ENCODE results near the gene PKD1.

The PKD1 gene

GRCh38 chr16:2084895-2085625, 50.6 kb downstream of the PKD1 start:
- Histone ChIP-seq H3K4me3 (ENCODE audit: low read length in 2 of 2) (no peak overlapping the region), H3K9ac (ENCODE audit: low read length in 2 of 2) (no peak overlapping the region), H3K9me3 (ENCODE audit: control insufficient read depth in 2 of 2, low read length in 2 of 2) (no peaks in the 10 kb centered on the region), H3K36me3 (ENCODE audit: control insufficient read depth in 2 of 2, insufficient read depth in 2 of 2, low read length in 2 of 2) (peaks cover 7 to 28% of the 10 kb centered on the region in 2 donors), H3K27me3 (ENCODE audit: control insufficient read depth in 1 of 2, insufficient read depth in 2 of 2, low read length in 2 of 2) (no peaks in the 10 kb centered on the region), H3K27ac (ENCODE audit: low read length) (peak overlapping the region; percentile 24), H3K4me1 (ENCODE audit: control insufficient read depth, insufficient read depth, low read length) (peaks cover 38% of the 10 kb centered on the region)

GRCh38 chr16:2083876-2084780, 51.6 kb downstream of the PKD1 start:
- no peak overlapping the region for H3K9ac ChIP-seq (ENCODE audit: low read length in 2 of 2)
- H3K4me3 ChIP-seq (ENCODE audit: low read length in 2 of 2): no peak overlapping the region
- H3K27ac ChIP-seq (ENCODE audit: low read length): peak overlapping the region; percentile 24
- H3K9me3 ChIP-seq (ENCODE audit: control insufficient read depth in 2 of 2, low read length in 2 of 2): no peaks in the 10 kb centered on the region
- H3K36me3 ChIP-seq (ENCODE audit: control insufficient read depth in 2 of 2, insufficient read depth in 2 of 2, low read length in 2 of 2): peaks cover 11 to 29% of the 10 kb centered on the region in 2 donors
- H3K27me3 ChIP-seq (ENCODE audit: control insufficient read depth in 1 of 2, insufficient read depth in 2 of 2, low read length in 2 of 2): no peaks in the 10 kb centered on the region
- H3K4me1 ChIP-seq (ENCODE audit: control insufficient read depth, insufficient read depth, low read length): peaks cover 37% of the 10 kb centered on the region

- no peaks in the 10 kb centered on the region for H3K27me3 ChIP-seq (ENCODE audit: control insufficient read depth in 1 of 2, insufficient read depth in 2 of 2, low read length in 2 of 2)
- no peaks in the 10 kb centered on the region for H3K9me3 ChIP-seq (ENCODE audit: control insufficient read depth in 2 of 2, low read length in 2 of 2)
- H3K9ac ChIP-seq (ENCODE audit: low read length in 2 of 2): no peak overlapping the region
- peaks cover 34% of the 10 kb centered on the region for H3K4me1 ChIP-seq (ENCODE audit: control insufficient read depth, insufficient read depth, low read length)
- H3K36me3 ChIP-seq (ENCODE audit: control insufficient read depth in 2 of 2, insufficient read depth in 2 of 2, low read length in 2 of 2): peaks cover 14 to 28% of the 10 kb centered on the region in 2 donors
- H3K4me3 ChIP-seq (ENCODE audit: low read length in 2 of 2): no peak overlapping the region
- no peak overlapping the region for H3K27ac ChIP-seq (ENCODE audit: low read length)
These were observed 52.3 kb downstream of the PKD1 start for GRCh38 chr16:2083409-2083808.

- peaks cover 34% of the 10 kb centered on the region for H3K4me1 ChIP-seq (ENCODE audit: control insufficient read depth, insufficient read depth, low read length)
- no peak overlapping the region for H3K9ac ChIP-seq (ENCODE audit: low read length in 2 of 2)
- no peaks in the 10 kb centered on the region for H3K9me3 ChIP-seq (ENCODE audit: control insufficient read depth in 2 of 2, low read length in 2 of 2)
- no peaks in the 10 kb centered on the region for H3K27me3 ChIP-seq (ENCODE audit: control insufficient read depth in 1 of 2, insufficient read depth in 2 of 2, low read length in 2 of 2)
- no peak overlapping the region for H3K4me3 ChIP-seq (ENCODE audit: low read length in 2 of 2)
- peak overlapping the region; percentile 41 for H3K27ac ChIP-seq (ENCODE audit: low read length)
- H3K36me3 ChIP-seq (ENCODE audit: control insufficient read depth in 2 of 2, insufficient read depth in 2 of 2, low read length in 2 of 2): peaks cover 14 to 26% of the 10 kb centered on the region in 2 donors
These were observed 52.7 kb downstream of the PKD1 start for GRCh38 chr16:2082983-2083364.

- Histone ChIP-seq H3K36me3 (ENCODE audit: control insufficient read depth in 2 of 2, insufficient read depth in 2 of 2, low read length in 2 of 2) (peaks cover 18 to 26% of the 10 kb centered on the region in 2 donors), H3K4me3 (ENCODE audit: low read length in 2 of 2) (no peak overlapping the region), H3K27ac (ENCODE audit: low read length) (peak overlapping the region; percentile 41), H3K9me3 (ENCODE audit: control insufficient read depth in 2 of 2, low read length in 2 of 2) (no peaks in the 10 kb centered on the region), H3K27me3 (ENCODE audit: control insufficient read depth in 1 of 2, insufficient read depth in 2 of 2, low read length in 2 of 2) (no peaks in the 10 kb centered on the region), H3K9ac (ENCODE audit: low read length in 2 of 2) (no peak overlapping the region), H3K4me1 (ENCODE audit: control insufficient read depth, insufficient read depth, low read length) (peaks cover 34% of the 10 kb centered on the region)
These were observed 53.3 kb downstream of the PKD1 start for GRCh38 chr16:2082171-2082982.

- H3K4me3 ChIP-seq (ENCODE audit: low read length in 2 of 2): no peak overlapping the region
- H3K9me3 ChIP-seq (ENCODE audit: control insufficient read depth in 2 of 2, low read length in 2 of 2): no peaks in the 10 kb centered on the region
- no peak overlapping the region for H3K27ac ChIP-seq (ENCODE audit: low read length)
- H3K9ac ChIP-seq (ENCODE audit: low read length in 2 of 2): no peak overlapping the region
- H3K4me1 ChIP-seq (ENCODE audit: control insufficient read depth, insufficient read depth, low read length): peaks cover 34% of the 10 kb centered on the region
- H3K36me3 ChIP-seq (ENCODE audit: control insufficient read depth in 2 of 2, insufficient read depth in 2 of 2, low read length in 2 of 2): peaks cover 20 to 28% of the 10 kb centered on the region in 2 donors
- no peaks in the 10 kb centered on the region for H3K27me3 ChIP-seq (ENCODE audit: control insufficient read depth in 1 of 2, insufficient read depth in 2 of 2, low read length in 2 of 2)
These were observed 54.3 kb downstream of the PKD1 start for GRCh38 chr16:2081201-2082084.

GRCh38 chr16:2079991-2080390, 55.7 kb downstream of the PKD1 start:
- peaks cover 32% of the 10 kb centered on the region for H3K4me1 ChIP-seq (ENCODE audit: control insufficient read depth, insufficient read depth, low read length)
- H3K36me3 ChIP-seq (ENCODE audit: control insufficient read depth in 2 of 2, insufficient read depth in 2 of 2, low read length in 2 of 2): peaks cover 20 to 29% of the 10 kb centered on the region in 2 donors
- H3K27me3 ChIP-seq (ENCODE audit: control insufficient read depth in 1 of 2, insufficient read depth in 2 of 2, low read length in 2 of 2): no peaks in the 10 kb centered on the region

GRCh38 chr16:2079311-2079800, 56.3 kb downstream of the PKD1 start:
- Histone ChIP-seq H3K27ac (ENCODE audit: low read length) (no peak overlapping the region), H3K4me3 (ENCODE audit: low read length in 2 of 2) (no peak overlapping the region), H3K36me3 (ENCODE audit: control insufficient read depth in 2 of 2, insufficient read depth in 2 of 2, low read length in 2 of 2) (peaks cover 20 to 31% of the 10 kb centered on the region in 2 donors), H3K4me1 (ENCODE audit: control insufficient read depth, insufficient read depth, low read length) (peaks cover 27% of the 10 kb centered on the region), H3K27me3 (ENCODE audit: control insufficient read depth in 1 of 2, insufficient read depth in 2 of 2, low read length in 2 of 2) (no peaks in the 10 kb centered on the region), H3K9ac (ENCODE audit: low read length in 2 of 2) (no peak overlapping the region), H3K9me3 (ENCODE audit: control insufficient read depth in 2 of 2, low read length in 2 of 2) (no peaks in the 10 kb centered on the region)

More at GRCh38 chr16:2079991-2080390, 55.7 kb downstream of the PKD1 start:
- no peak overlapping the region for H3K27ac ChIP-seq (ENCODE audit: low read length)
- no peak overlapping the region for H3K4me3 ChIP-seq (ENCODE audit: low read length in 2 of 2)
- H3K9me3 ChIP-seq (ENCODE audit: control insufficient read depth in 2 of 2, low read length in 2 of 2): no peaks in the 10 kb centered on the region
- H3K9ac ChIP-seq (ENCODE audit: low read length in 2 of 2): no peak overlapping the region

GRCh38 chr16:2078691-2079090, 57.0 kb downstream of the PKD1 start:
- H3K27ac ChIP-seq (ENCODE audit: low read length): no peak overlapping the region
- H3K4me1 ChIP-seq (ENCODE audit: control insufficient read depth, insufficient read depth, low read length): peaks cover 20% of the 10 kb centered on the region
- no peak overlapping the region for H3K9ac ChIP-seq (ENCODE audit: low read length in 2 of 2)
- H3K27me3 ChIP-seq (ENCODE audit: control insufficient read depth in 1 of 2, insufficient read depth in 2 of 2, low read length in 2 of 2): no peaks in the 10 kb centered on the region
- H3K9me3 ChIP-seq (ENCODE audit: control insufficient read depth in 2 of 2, low read length in 2 of 2): no peaks in the 10 kb centered on the region
- H3K36me3 ChIP-seq (ENCODE audit: control insufficient read depth in 2 of 2, insufficient read depth in 2 of 2, low read length in 2 of 2): peaks cover 20 to 35% of the 10 kb centered on the region in 2 donors
- no peak overlapping the region for H3K4me3 ChIP-seq (ENCODE audit: low read length in 2 of 2)

Measured in stomach smooth muscle (tissue), 2 donors.